HepG2 (cell line): Measurements from ENCODE around the gene CLASRP. TPM values are rescaled to one million over a fixed set of nuclear protein-coding genes. Genes with fewer than 3 reads are reported as not detected.

Source experiments
- AHR ChIP-seq: IDR thresholded peaks from 2 replicates; pipeline ENCODE4 v1.6.1; 2018; ENCODE audit warnings: missing genetic modification reagents, missing compliant biosample characterization
- ATF1 ChIP-seq: IDR thresholded peaks from 2 replicates; pipeline ENCODE4 v1.6.1; 2016; ENCODE audit warnings: mild to moderate bottlenecking, control low read depth
- CTCF ChIP-seq: sonication (generic); formaldehyde crosslinking; IDR thresholded peaks from 2 replicates; pipeline ENCODE4 v1.5.0; 2020; ENCODE audit warnings: mild to moderate bottlenecking, missing genetic modification reagents, moderate library complexity
- ERF ChIP-seq: IDR thresholded peaks from 2 replicates; pipeline ENCODE4 v1.6.1; 2018; ENCODE audit warnings: missing biosample characterization, missing genetic modification reagents
- FLYWCH1 ChIP-seq: sonication (generic); formaldehyde crosslinking; IDR thresholded peaks from 2 replicates; pipeline ENCODE4 v1.8.1; 2023; ENCODE audit warnings: mild to moderate bottlenecking, missing genetic modification reagents
- HDAC1 ChIP-seq: sonication (generic); formaldehyde crosslinking; IDR thresholded peaks from 2 replicates; pipeline ENCODE4 v1.5.1; 2020; ENCODE audit warnings: mild to moderate bottlenecking, missing genetic modification reagents
- HIC2 ChIP-seq: sonication (generic); formaldehyde crosslinking; IDR thresholded peaks from 2 replicates; pipeline ENCODE4 v1.9.0; 2022; ENCODE audit warnings: low read depth, missing genetic modification reagents
- HMGA1 ChIP-seq: sonication (generic); formaldehyde crosslinking; conservative IDR thresholded peaks from 2 replicates; pipeline ENCODE4 v1.4.0; 2020; ENCODE audit warnings: missing genetic modification reagents
- HNF4G ChIP-seq, 2 experiments: sonication (generic) in 1 of 2; formaldehyde crosslinking in 1 of 2; IDR thresholded peaks; 2 replicates each; pipeline versions ENCODE4 v1.4.0 to v1.6.1; 2011 to 2020; ENCODE audit warnings: borderline replicate concordance in 2 of 2, low read depth in 2 of 2, mild to moderate bottlenecking in 2 of 2, low read length in 1 of 2, missing genetic modification reagents in 1 of 2, moderate library complexity in 1 of 2
- HOXA5 ChIP-seq: sonication (generic); formaldehyde crosslinking; IDR thresholded peaks from 2 replicates; pipeline ENCODE4 v1.4.0; 2020; ENCODE audit warnings: missing genetic modification reagents
- KLF9 ChIP-seq: IDR thresholded peaks from 2 replicates; pipeline ENCODE4 v1.6.1; 2016; ENCODE audit warnings: low read depth
- REL ChIP-seq: sonication (generic); formaldehyde crosslinking; conservative IDR thresholded peaks from 2 replicates; pipeline ENCODE4 v1.8.0; 2022; ENCODE audit warnings: mild to moderate bottlenecking, missing genetic modification reagents, moderate library complexity
- SMARCC2 ChIP-seq: fragments of 450-650 bp; IDR thresholded peaks from 2 replicates; pipeline ENCODE4 v1.6.1; 2017; ENCODE audit warnings: antibody characterized with exemption, mild to moderate bottlenecking
- SSRP1 ChIP-seq: IDR thresholded peaks from 2 replicates; pipeline ENCODE4 v1.6.1; 2016; ENCODE audit warnings: control low read depth
- ZNF121 ChIP-seq: sonication (generic); formaldehyde crosslinking; IDR thresholded peaks from 2 replicates; pipeline ENCODE4 v1.5.0; 2020; ENCODE audit warnings: mild to moderate bottlenecking, missing genetic modification reagents
- ZNF160 ChIP-seq: sonication (generic); formaldehyde crosslinking; IDR thresholded peaks from 2 replicates; pipeline ENCODE4 v1.8.0; 2022; ENCODE audit warnings: mild to moderate bottlenecking, inconsistent platforms, missing genetic modification reagents
- ZNF552 ChIP-seq: sonication (generic); formaldehyde crosslinking; IDR thresholded peaks from 2 replicates; pipeline ENCODE4 v1.9.0; 2022; ENCODE audit warnings: missing genetic modification reagents, mild to moderate bottlenecking, borderline replicate concordance
- ZNF678 ChIP-seq: sonication (generic); formaldehyde crosslinking; IDR thresholded peaks from 2 replicates; pipeline ENCODE4 v1.4.0; 2020; ENCODE audit warnings: mild to moderate bottlenecking, missing genetic modification reagents
- ZNF724P ChIP-seq: sonication (generic); formaldehyde crosslinking; IDR thresholded peaks from 2 replicates; pipeline ENCODE4 v1.8.0; 2022; ENCODE audit warnings: missing genetic modification reagents, borderline replicate concordance
- polyA plus RNA-seq, 8 experiments: library from polyadenylated mRNA; depleted of rRNA in 3 of 8; stranded (reverse) in 7 of 8; unstranded in 1 of 8; fragments of >200 nt; fragmentation: Illumina TruSeq in 4 of 8; extraction: Trizol in 4 of 8; gene quantifications; 2 replicates each; pipeline versions ENCODE4 v1.2.1 to v1.2.3, GENCODE V29; 2011 to 2016; ENCODE audit warnings: low read depth in 4 of 8, missing spikeins in 1 of 8, mixed read lengths in 1 of 8; ENCODE audit not compliant: insufficient read depth in 1 of 8
- total RNA-seq, 5 experiments: library from RNA; depleted of rRNA; stranded (reverse); fragments of >200 nt; fragmentation: Illumina TruSeq; extraction: Trizol; gene quantifications; 2 replicates each; pipeline ENCODE4 v1.2.3, GENCODE V29; 2016; ENCODE audit warnings: low read depth in 1 of 5
- TF ChIP-seq, protein P1 (sequence below): sonication (generic); formaldehyde crosslinking; IDR thresholded peaks from 2 replicates; pipeline ENCODE4 v1.4.0; 2020; ENCODE audit warnings: missing genetic modification reagents

Gene CLASRP
- total and polyA plus RNA-seq, 2 of the 13 experiments (the other 11 are each of a cell fraction or from before 2014, with no cell fraction given): 32.0 to 51.4 TPM

DNA sequence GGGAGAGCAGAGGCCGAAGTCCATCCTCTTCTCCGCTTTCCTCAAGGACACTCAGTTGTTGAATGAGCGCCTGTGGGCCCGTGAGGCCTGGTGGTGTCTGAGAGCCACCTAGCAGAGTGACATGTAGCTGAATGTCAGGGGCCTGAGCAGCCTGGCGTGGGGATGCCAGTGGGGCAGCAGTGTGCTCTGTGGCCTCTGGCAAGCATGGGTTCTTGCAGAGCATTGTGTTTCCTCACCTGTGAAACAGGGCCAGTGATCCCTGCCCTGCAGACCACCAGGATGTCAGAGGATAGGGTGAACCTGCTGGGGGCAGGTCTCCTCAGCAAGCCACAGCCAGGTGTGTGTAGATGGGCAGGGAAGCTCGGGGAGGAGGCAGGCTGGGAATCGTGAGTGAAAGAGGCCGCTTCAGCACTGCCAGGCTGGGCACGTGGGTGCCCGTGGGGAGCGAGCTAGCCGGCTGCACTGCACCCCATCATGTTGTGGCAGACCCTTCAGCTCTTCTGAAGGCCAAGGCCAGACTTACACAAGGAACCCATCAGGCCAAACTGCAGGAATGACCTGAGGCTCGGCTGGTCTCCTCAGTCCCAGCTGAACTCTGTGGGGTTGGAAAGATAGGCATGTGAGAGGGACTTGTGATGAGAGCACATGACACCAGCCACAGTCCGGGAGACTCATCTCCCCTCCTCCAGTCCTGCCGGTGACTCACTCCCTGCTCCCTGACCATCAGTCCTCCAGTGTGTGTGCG, 59.1 kb downstream of the CLASRP start (continued):
- TF ChIP-seq HOXA5 (CRISPR knock-in tag) (no peak), AHR (CRISPR knock-in tag) (no peak), ZNF724P (CRISPR knock-in tag) (0 out of 2 replicates have a peak, but pooled peaks have one; percentile 20), HDAC1 (peak; percentile 62), HMGA1 (no peak), HIC2 (CRISPR knock-in tag) (no peak), KLF9 (CRISPR knock-in tag) (no peak), ZNF678 (CRISPR knock-in tag) (no peak), SMARCC2 (no peak), REL (CRISPR knock-in tag) (no peak), CTCF (CRISPR knock-in tag) (no peak; the same call in 1 of the 2 replicates), ZNF121 (CRISPR knock-in tag) (no peak), ZNF552 (CRISPR knock-in tag) (no peak), HNF4G (IDR thresholded peaks at IDR 0.05; ENCODE audit: borderline replicate concordance, low read depth, low read length) (no peak), HNF4G (CRISPR knock-in tag; IDR thresholded peaks at IDR 0.05; ENCODE audit: borderline replicate concordance, low read depth) (peak; percentile 25; the same call in 1 of the 2 replicates), SSRP1 (no peak), ATF1 (CRISPR knock-in tag) (no peak), FLYWCH1 (CRISPR knock-in tag) (no peak), ZNF160 (CRISPR knock-in tag) (no peak), ERF (no peak)
- TF ChIP-seq, protein P1, sequence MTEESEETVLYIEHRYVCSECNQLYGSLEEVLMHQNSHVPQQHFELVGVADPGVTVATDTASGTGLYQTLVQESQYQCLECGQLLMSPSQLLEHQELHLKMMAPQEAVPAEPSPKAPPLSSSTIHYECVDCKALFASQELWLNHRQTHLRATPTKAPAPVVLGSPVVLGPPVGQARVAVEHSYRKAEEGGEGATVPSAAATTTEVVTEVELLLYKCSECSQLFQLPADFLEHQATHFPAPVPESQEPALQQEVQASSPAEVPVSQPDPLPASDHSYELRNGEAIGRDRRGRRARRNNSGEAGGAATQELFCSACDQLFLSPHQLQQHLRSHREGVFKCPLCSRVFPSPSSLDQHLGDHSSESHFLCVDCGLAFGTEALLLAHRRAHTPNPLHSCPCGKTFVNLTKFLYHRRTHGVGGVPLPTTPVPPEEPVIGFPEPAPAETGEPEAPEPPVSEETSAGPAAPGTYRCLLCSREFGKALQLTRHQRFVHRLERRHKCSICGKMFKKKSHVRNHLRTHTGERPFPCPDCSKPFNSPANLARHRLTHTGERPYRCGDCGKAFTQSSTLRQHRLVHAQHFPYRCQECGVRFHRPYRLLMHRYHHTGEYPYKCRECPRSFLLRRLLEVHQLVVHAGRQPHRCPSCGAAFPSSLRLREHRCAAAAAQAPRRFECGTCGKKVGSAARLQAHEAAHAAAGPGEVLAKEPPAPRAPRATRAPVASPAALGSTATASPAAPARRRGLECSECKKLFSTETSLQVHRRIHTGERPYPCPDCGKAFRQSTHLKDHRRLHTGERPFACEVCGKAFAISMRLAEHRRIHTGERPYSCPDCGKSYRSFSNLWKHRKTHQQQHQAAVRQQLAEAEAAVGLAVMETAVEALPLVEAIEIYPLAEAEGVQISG (CRISPR knock-in tag): peak; percentile 16; the same call in 1 of the 2 replicates
